ENCODE results near the gene EXOC3L2.

EXOC3L2 gene

DNA sequence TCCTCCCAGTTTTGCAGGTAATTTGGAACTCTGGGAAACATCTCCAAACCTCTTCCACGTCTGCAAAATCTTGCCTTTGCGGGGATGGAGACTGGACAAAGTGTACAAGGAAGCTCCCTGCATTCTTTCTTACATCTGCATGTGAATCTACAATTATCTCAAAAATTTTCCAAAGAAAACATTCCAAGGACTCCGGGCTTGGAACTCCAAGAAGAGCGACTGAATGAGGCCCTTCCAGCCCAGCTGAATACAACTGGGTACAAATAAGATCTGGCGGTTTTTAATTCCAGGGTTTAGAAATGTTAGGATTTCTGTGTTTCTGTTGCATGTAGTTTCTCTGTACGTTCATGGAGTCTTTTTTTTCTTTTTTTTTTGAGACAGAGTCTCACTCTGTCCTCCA, 28.5 kb downstream of the EXOC3L2 start:
- Histone ChIP-seq H3K27ac (ENCODE audit: low read length) (no peak overlapping the region), H3K9me3 (replicated peaks; ENCODE audit: insufficient read depth, low read length) (no peaks in the 10 kb centered on the region), H3K9ac (ENCODE audit: low read length) (no peak overlapping the region), H4K20me1 (ENCODE audit: insufficient read depth, low read length) (no peaks in the 10 kb centered on the region), H3K4me1 (ENCODE audit: low read length) (no peaks in the 10 kb centered on the region), H3K36me3 (replicated peaks; ENCODE audit: insufficient read depth, low read length) (no peaks in the 10 kb centered on the region), H3K79me2 (ENCODE audit: low read length) (no peaks in the 10 kb centered on the region), H3F3A (ENCODE audit: insufficient read depth, low read length) (no peaks in the 10 kb centered on the region), H3K4me3 (ENCODE audit: low read length) (no peak overlapping the region), H3K27me3 (replicated peaks; ENCODE audit: insufficient read depth, low read length) (peaks cover 81% of the 10 kb centered on the region), H3K4me2 (ENCODE audit: low read depth, low read length) (no peak overlapping the region), H2AFZ (ENCODE audit: low read length) (no peak overlapping the region), H3K9me2 (replicated peaks; ENCODE audit: insufficient read depth, low read length) (no peaks in the 10 kb centered on the region)
- no peak for TF ChIP-seq EZH2phosphoT487 (IDR thresholded peaks at IDR 0.05; ENCODE audit: low read length)
- TF ChIP-seq EZH2 (optimal IDR thresholded peaks at IDR 0.05; ENCODE audit: low read depth, low read length) = no peak
- TF ChIP-seq, protein P1, sequence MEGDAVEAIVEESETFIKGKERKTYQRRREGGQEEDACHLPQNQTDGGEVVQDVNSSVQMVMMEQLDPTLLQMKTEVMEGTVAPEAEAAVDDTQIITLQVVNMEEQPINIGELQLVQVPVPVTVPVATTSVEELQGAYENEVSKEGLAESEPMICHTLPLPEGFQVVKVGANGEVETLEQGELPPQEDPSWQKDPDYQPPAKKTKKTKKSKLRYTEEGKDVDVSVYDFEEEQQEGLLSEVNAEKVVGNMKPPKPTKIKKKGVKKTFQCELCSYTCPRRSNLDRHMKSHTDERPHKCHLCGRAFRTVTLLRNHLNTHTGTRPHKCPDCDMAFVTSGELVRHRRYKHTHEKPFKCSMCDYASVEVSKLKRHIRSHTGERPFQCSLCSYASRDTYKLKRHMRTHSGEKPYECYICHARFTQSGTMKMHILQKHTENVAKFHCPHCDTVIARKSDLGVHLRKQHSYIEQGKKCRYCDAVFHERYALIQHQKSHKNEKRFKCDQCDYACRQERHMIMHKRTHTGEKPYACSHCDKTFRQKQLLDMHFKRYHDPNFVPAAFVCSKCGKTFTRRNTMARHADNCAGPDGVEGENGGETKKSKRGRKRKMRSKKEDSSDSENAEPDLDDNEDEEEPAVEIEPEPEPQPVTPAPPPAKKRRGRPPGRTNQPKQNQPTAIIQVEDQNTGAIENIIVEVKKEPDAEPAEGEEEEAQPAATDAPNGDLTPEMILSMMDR (IDR thresholded peaks at IDR 0.05; ENCODE audit: low read length) = no peak
- no peak for DNase-seq

DNA sequence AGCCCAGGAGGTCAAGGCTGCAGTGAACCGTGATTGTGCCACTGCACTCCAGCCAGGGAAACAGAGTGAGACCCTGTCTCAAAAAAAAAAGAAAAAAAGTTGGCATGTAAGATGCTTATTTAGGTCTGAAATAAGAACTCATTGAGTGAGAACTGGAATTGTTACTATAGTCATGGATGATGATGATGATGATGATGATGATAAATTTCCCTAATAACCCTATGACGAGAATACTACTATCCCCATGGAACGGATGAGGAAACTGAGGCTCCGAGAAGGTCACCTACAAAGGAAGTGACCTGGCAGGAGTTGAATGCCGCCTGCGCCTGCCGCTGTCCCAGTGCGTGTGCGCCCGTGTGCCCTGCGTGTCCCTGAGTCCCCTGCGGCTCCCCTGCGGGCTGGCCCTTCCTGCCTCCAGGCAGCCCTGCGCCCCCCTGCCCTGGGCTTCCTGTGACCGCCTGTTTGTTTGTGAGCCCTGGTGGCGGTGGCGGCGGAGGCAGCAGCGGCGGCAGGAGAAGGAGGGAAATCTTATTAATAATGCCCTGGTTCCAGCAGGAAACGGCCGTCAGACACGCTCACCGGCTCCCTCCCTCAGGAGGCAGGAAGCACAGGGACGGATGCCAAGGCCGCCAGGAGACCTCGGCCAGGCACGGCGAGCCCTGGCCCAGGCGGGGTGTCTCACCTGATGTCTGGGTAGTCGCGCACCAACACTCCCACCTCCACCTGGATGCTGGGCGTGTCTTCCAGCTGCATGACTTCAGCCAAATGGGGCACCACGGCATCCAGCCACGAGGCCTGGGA, 29.6 kb downstream of the EXOC3L2 start:
- Histone ChIP-seq H3K36me3 (replicated peaks; ENCODE audit: insufficient read depth, low read length) (no peaks in the 10 kb centered on the region), H3K4me3 (ENCODE audit: low read length) (no peak overlapping the region), H3K9ac (ENCODE audit: low read length) (no peak overlapping the region), H2AFZ (ENCODE audit: low read length) (no peak overlapping the region), H4K20me1 (ENCODE audit: insufficient read depth, low read length) (no peaks in the 10 kb centered on the region), H3K4me2 (ENCODE audit: low read depth, low read length) (no peak overlapping the region), H3K27me3 (replicated peaks; ENCODE audit: insufficient read depth, low read length) (peaks cover 72% of the 10 kb centered on the region), H3K9me3 (replicated peaks; ENCODE audit: insufficient read depth, low read length) (no peaks in the 10 kb centered on the region), H3K27ac (ENCODE audit: low read length) (no peak overlapping the region), H3K9me2 (replicated peaks; ENCODE audit: insufficient read depth, low read length) (no peaks in the 10 kb centered on the region), H3K4me1 (ENCODE audit: low read length) (no peaks in the 10 kb centered on the region), H3K79me2 (ENCODE audit: low read length) (no peaks in the 10 kb centered on the region), H3F3A (ENCODE audit: insufficient read depth, low read length) (no peaks in the 10 kb centered on the region)
- DNase-seq = no peak
- TF ChIP-seq, protein P1 (IDR thresholded peaks at IDR 0.05; ENCODE audit: low read length) = no peak
- TF ChIP-seq EZH2 (optimal IDR thresholded peaks at IDR 0.05; ENCODE audit: low read depth, low read length) (no peak), EZH2phosphoT487 (IDR thresholded peaks at IDR 0.05; ENCODE audit: low read length) (no peak)

DNA sequence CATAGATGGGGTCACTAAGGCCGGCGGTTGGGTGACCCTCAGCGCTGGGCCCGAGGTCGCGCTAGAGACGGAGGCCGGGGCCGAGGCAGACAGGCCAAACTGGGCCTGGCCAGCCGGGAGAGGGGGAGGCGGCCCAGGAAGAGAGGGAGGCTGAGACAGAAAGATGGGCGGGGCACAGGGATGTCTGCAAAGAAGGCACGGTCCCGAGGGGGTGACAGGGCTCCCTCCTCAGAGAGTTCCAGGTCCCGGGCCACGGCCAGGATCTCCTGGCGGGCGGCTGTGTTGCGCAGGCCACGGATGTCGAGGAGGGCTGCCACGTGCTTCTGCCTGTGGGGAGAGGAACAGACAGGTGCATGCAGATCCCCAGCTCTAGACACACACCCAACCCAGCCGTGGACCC, 32.2 kb downstream of the EXOC3L2 start:
- H3K79me2 ChIP-seq (ENCODE audit: low read length) = no peaks in the 10 kb centered on the region
- H3K27me3 ChIP-seq (replicated peaks; ENCODE audit: insufficient read depth, low read length) = peaks cover 51% of the 10 kb centered on the region
- H3K9me3 ChIP-seq (replicated peaks; ENCODE audit: insufficient read depth, low read length) = no peaks in the 10 kb centered on the region
- no peaks in the 10 kb centered on the region for H3K4me1 ChIP-seq (ENCODE audit: low read length)
- H3K9me2 ChIP-seq (replicated peaks; ENCODE audit: insufficient read depth, low read length) = no peaks in the 10 kb centered on the region
- no peaks in the 10 kb centered on the region for H4K20me1 ChIP-seq (ENCODE audit: insufficient read depth, low read length)
- no peaks in the 10 kb centered on the region for H3K36me3 ChIP-seq (replicated peaks; ENCODE audit: insufficient read depth, low read length)
- no peak overlapping the region for H3K4me2 ChIP-seq (ENCODE audit: low read depth, low read length)
- TF ChIP-seq EZH2 (optimal IDR thresholded peaks at IDR 0.05; ENCODE audit: low read depth, low read length) = no peak
- TF ChIP-seq, protein P1 (IDR thresholded peaks at IDR 0.05; ENCODE audit: low read length) = no peak
- no peak for TF ChIP-seq EZH2phosphoT487 (IDR thresholded peaks at IDR 0.05; ENCODE audit: low read length)
- no peak for DNase-seq
- no peak overlapping the region for H3K4me3 ChIP-seq (ENCODE audit: low read length)
- no peak overlapping the region for H3K9ac ChIP-seq (ENCODE audit: low read length)
- H2AFZ ChIP-seq (ENCODE audit: low read length) = no peak overlapping the region
- no peak overlapping the region for H3K27ac ChIP-seq (ENCODE audit: low read length)
- no peaks in the 10 kb centered on the region for H3F3A ChIP-seq (ENCODE audit: insufficient read depth, low read length)
